Measurements from ENCODE around the gene GNL1.

Gene GNL1

DNA sequence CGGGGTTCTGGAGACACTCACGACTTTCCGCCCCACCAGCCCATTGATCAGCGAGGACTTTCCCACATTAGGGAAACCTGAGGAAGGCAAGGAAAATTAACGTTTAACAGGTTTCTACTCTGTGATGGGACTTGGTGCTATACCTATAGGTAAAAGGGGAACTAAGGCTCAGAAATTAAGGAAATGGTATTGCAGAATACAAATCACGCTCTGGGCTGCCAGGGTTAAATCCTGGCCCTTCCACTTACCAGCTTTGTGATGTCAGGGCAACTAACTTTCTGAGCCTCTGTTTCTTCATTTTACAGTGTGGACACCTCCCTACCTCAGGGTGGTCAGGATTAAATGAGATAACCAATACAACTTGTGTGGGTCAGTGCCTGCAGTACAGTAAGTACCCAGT lies 8.8 kb downstream of the GNL1 start:
- Histone ChIP-seq H3K4me3 (ENCODE audit: low read depth, low read length) (no peak overlapping the region), H3K9me3 (ENCODE audit: control insufficient read depth, insufficient read depth, low read depth, low read length) (no peaks in the 10 kb centered on the region), H3K4me1 (ENCODE audit: control insufficient read depth, insufficient read depth, low read length) (no peaks in the 10 kb centered on the region), H3K27ac (ENCODE audit: extremely low read depth, low read depth, low read length) (no peak overlapping the region), H3K36me3 (ENCODE audit: control insufficient read depth in 2 of 2, insufficient read depth in 1 of 2, low read length in 2 of 2) (peaks cover 31 to 75% of the 10 kb centered on the region in 2 experiments)
- ChIA-PET CTCF (interaction anchor here (0.6 to 9.5 kb wide), 6 partner anchors 16 to 189 kb away, joined by 3 to 324 read pairs (median 17); no protein-coding TSS in a partner anchor), POLR2A (interaction anchor here (0.5 kb wide), 1 partner anchor 46 kb away, joined by 3 read pairs; no protein-coding TSS in a partner anchor)
- TF ChIP-seq SP3 (tag by site-specific recombination; IDR thresholded peaks at IDR 0.05) = no peak
- no peak for TF ChIP-seq ZNF555 (tag by site-specific recombination; conservative IDR thresholded peaks at IDR 0.05)
- TF ChIP-seq ZNF10 (tag by site-specific recombination; IDR thresholded peaks at IDR 0.05) = no peak

DNA sequence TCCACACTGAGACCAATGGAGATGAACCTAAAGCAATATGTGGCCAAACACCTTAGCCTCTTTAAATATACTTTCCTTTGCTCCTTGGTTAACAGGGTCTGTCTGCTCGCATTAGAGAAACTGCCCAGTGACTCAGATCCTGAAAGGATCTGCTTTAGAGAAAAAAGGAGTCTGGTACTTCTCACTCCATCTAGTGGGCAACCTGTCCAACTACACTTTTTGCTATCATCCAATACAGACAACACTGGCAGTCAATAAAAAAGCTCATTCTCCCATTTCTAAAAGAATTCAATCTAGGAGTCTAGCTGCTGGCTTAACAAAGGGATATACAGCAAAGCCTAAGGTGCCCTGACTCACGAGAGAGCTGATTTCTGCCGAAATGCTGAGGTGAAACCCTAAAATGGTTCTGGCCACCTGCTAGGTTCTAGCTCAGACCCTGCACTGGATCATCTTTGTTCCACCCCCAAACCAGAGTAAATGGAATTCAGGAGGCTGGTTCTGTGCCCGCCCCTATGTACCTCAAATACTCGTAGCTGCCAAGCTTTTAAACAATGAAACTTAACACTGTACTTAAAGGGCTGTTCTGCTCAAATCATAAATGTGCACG lies 11.5 kb downstream of the GNL1 start:
- H3K27ac ChIP-seq (ENCODE audit: extremely low read depth, low read depth, low read length) = no peak overlapping the region
- H3K36me3 ChIP-seq (ENCODE audit: control insufficient read depth in 2 of 2, insufficient read depth in 1 of 2, low read length in 2 of 2) = peaks cover 11 to 48% of the 10 kb centered on the region in 2 experiments; a peak in 2 of 3 replicates
- POLR2A ChIA-PET = interaction anchor here (1.0 to 2.9 kb wide), 10 partner anchors 11 to 128 kb away, joined by 3 to 23 read pairs (median 4); partner anchors contain the start of genes DHX16, GNL1 and PRR3
- no peaks in the 10 kb centered on the region for H3K9me3 ChIP-seq (ENCODE audit: control insufficient read depth, insufficient read depth, low read depth, low read length)
- H3K4me3 ChIP-seq (ENCODE audit: low read depth, low read length) = no peak overlapping the region
- CTCF ChIA-PET = interaction anchor here (0.6 to 9.5 kb wide), 49 partner anchors 10 to 951 kb away, joined by 3 to 324 read pairs (median 4); partner anchors contain the start of genes GNL1 and PRR3
- TF ChIP-seq, protein P1, sequence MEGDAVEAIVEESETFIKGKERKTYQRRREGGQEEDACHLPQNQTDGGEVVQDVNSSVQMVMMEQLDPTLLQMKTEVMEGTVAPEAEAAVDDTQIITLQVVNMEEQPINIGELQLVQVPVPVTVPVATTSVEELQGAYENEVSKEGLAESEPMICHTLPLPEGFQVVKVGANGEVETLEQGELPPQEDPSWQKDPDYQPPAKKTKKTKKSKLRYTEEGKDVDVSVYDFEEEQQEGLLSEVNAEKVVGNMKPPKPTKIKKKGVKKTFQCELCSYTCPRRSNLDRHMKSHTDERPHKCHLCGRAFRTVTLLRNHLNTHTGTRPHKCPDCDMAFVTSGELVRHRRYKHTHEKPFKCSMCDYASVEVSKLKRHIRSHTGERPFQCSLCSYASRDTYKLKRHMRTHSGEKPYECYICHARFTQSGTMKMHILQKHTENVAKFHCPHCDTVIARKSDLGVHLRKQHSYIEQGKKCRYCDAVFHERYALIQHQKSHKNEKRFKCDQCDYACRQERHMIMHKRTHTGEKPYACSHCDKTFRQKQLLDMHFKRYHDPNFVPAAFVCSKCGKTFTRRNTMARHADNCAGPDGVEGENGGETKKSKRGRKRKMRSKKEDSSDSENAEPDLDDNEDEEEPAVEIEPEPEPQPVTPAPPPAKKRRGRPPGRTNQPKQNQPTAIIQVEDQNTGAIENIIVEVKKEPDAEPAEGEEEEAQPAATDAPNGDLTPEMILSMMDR (tag by site-specific recombination; IDR thresholded peaks at IDR 0.05) = peak; percentile 25; the same call in 1 of the 2 replicates
- TF ChIP-seq ZNF324 (tag by site-specific recombination; IDR thresholded peaks at IDR 0.05) = no peak
- TF ChIP-seq ZNF654 (tag by site-specific recombination; IDR thresholded peaks at IDR 0.05; ENCODE audit: low read depth) = peak; percentile 67
- TF ChIP-seq, protein P2, sequence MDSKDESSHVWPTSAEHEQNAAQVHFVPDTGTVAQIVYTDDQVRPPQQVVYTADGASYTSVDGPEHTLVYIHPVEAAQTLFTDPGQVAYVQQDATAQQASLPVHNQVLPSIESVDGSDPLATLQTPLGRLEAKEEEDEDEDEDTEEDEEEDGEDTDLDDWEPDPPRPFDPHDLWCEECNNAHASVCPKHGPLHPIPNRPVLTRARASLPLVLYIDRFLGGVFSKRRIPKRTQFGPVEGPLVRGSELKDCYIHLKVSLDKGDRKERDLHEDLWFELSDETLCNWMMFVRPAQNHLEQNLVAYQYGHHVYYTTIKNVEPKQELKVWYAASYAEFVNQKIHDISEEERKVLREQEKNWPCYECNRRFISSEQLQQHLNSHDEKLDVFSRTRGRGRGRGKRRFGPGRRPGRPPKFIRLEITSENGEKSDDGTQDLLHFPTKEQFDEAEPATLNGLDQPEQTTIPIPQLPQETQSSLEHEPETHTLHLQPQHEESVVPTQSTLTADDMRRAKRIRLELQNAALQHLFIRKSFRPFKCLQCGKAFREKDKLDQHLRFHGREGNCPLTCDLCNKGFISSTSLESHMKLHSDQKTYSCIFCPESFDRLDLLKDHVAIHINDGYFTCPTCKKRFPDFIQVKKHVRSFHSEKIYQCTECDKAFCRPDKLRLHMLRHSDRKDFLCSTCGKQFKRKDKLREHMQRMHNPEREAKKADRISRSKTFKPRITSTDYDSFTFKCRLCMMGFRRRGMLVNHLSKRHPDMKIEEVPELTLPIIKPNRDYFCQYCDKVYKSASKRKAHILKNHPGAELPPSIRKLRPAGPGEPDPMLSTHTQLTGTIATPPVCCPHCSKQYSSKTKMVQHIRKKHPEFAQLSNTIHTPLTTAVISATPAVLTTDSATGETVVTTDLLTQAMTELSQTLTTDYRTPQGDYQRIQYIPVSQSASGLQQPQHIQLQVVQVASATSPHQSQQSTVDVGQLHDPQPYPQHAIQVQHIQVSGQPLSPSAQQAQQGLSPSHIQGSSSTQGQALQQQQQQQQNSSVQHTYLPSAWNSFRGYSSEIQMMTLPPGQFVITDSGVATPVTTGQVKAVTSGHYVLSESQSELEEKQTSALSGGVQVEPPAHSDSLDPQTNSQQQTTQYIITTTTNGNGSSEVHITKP (tag by site-specific recombination; IDR thresholded peaks at IDR 0.05) = peak; percentile 60
- TF ChIP-seq ZBTB20 (tag by site-specific recombination; IDR thresholded peaks at IDR 0.05) = peak; percentile 48; the same call in 1 of the 2 replicates
- TF ChIP-seq ZNF626 (tag by site-specific recombination; IDR thresholded peaks at IDR 0.05) = no peak
- peak; percentile 65 for TF ChIP-seq PRDM1 (tag by site-specific recombination; IDR thresholded peaks at IDR 0.05)
- TF ChIP-seq ZNF155 (tag by site-specific recombination; IDR thresholded peaks at IDR 0.05) = no peak
- TF ChIP-seq ZNF692 (tag by site-specific recombination; IDR thresholded peaks at IDR 0.05) = no peak
- peak; percentile 55; the same call in 1 of the 2 replicates for TF ChIP-seq ZBTB17 (tag by site-specific recombination; IDR thresholded peaks at IDR 0.05)
- TF ChIP-seq ZNF366 (tag by site-specific recombination; conservative IDR thresholded peaks at IDR 0.05) = 0 out of 2 replicates have a peak, but pooled peaks have one; percentile 24
- no peaks in the 10 kb centered on the region for H3K4me1 ChIP-seq (ENCODE audit: control insufficient read depth, insufficient read depth, low read length)

Data from HEK293 (cell line).